Type B pancreatic cell (in vitro differentiated cells): ENCODE measurements around the gene SPINT2. TPM values are rescaled to one million over a fixed set of nuclear protein-coding genes. Genes with fewer than 3 reads are reported as not detected.

ENCODE experiments used
- DNase-seq: peaks from one replicate; pipeline ENCODE4 v3.0.0; 2021; ENCODE audit warnings: mixed read lengths; ENCODE audit not compliant: unreplicated experiment; ENCODE audit errors: extremely low spot score
- H3K27ac Mint-ChIP-seq: 2 replicates; pipeline ENCODE4 v1.8.0; 2021; ENCODE audit warnings: mild to moderate bottlenecking, mixed read lengths
- H3K27me3 Mint-ChIP-seq: 2 replicates; pipeline ENCODE4 v1.8.0; 2021; ENCODE audit warnings: mixed read lengths
- H3K36me3 Mint-ChIP-seq: 2 replicates; pipeline ENCODE4 v1.8.0; 2021; ENCODE audit warnings: mixed read lengths
- H3K4me1 Mint-ChIP-seq: one replicate; pipeline ENCODE4 v1.8.0; 2021; ENCODE audit warnings: mixed read lengths; ENCODE audit not compliant: unreplicated experiment
- H3K4me3 Mint-ChIP-seq: 2 replicates; pipeline ENCODE4 v1.8.0; 2021; ENCODE audit warnings: mild to moderate bottlenecking, mixed read lengths
- H3K9me3 Mint-ChIP-seq: 2 replicates; pipeline ENCODE4 v1.8.0; 2021; ENCODE audit warnings: mixed read lengths
- CTCF ChIP-seq: fragments of 200-600 bp; sonication (generic); conservative IDR thresholded peaks from 2 replicates; pipeline ENCODE4 v1.5.0; 2021; ENCODE audit warnings: antibody characterized with exemption, mild to moderate bottlenecking
- total RNA-seq: library from RNA; stranded (reverse); gene quantifications from 2 replicates; pipeline ENCODE4 v1.2.1, GENCODE V29; 2021; ENCODE audit warnings: low replicate concordance

SPINT2 gene
- total RNA-seq, 1 donor from 2014 or later, result 243 TPM

- peaks cover 3% of the 10 kb centered on the region for H3K36me3 Mint-ChIP-seq
- H3K4me1 Mint-ChIP-seq, result peaks cover 3% of the 10 kb centered on the region
- H3K27ac Mint-ChIP-seq, result peak within 1 kb of the TSS; percentile 75
Measured at GRCh38 chr19:38315657-38316476, 51.5 kb downstream of the SPINT2 start, which contains the start of gene YIF1B. Gene YIF1B, minus strand, starts transcription at chr19:38315947. Its CDS starts 30 bp downstream, at chr19:38315917.

GRCh38 chr19:38316477-38317067 is 52.2 kb downstream of the SPINT2 start:
- peaks cover 3% of the 10 kb centered on the region for H3K4me1 Mint-ChIP-seq
- H3K9me3 Mint-ChIP-seq, result no peaks in the 10 kb centered on the region
- no peak for TF ChIP-seq CTCF
- DNase-seq, result no peak
- H3K36me3 Mint-ChIP-seq, result peaks cover 3% of the 10 kb centered on the region
- H3K27me3 Mint-ChIP-seq, result peaks cover 44% of the 10 kb centered on the region
- H3K27ac Mint-ChIP-seq, result peak overlapping the region; percentile 75
- peak overlapping the region; percentile 92 for H3K4me3 Mint-ChIP-seq

More at GRCh38 chr19:38315657-38316476, 51.5 kb downstream of the SPINT2 start, which contains the start of gene YIF1B:
- Mint-ChIP-seq H3K4me3 (peak within 1 kb of the TSS; percentile 92), H3K9me3 (no peaks in the 10 kb centered on the region), H3K27me3 (peaks cover 37% of the 10 kb centered on the region)
- DNase-seq, result peak; percentile 95
- TF ChIP-seq CTCF, result no peak

- Mint-ChIP-seq H3K27me3 (peaks cover 50% of the 10 kb centered on the region), H3K36me3 (peaks cover 6% of the 10 kb centered on the region), H3K27ac (no peak overlapping the region), H3K4me3 (peak overlapping the region; percentile 29), H3K9me3 (no peaks in the 10 kb centered on the region), H3K4me1 (peaks cover 3% of the 10 kb centered on the region)
- TF ChIP-seq CTCF, result no peak
- no peak for DNase-seq
Measured at GRCh38 chr19:38317104-38317612, 52.8 kb downstream of the SPINT2 start.

GRCh38 chr19:38318660-38319059 is 54.3 kb downstream of the SPINT2 start:
- Mint-ChIP-seq H3K27me3 (peaks cover 56% of the 10 kb centered on the region), H3K4me1 (peaks cover 3% of the 10 kb centered on the region), H3K9me3 (no peaks in the 10 kb centered on the region), H3K4me3 (peak overlapping the region; percentile 84), H3K36me3 (peaks cover 5% of the 10 kb centered on the region), H3K27ac (peak overlapping the region; percentile 21)
- DNase-seq, result no peak
- no peak for TF ChIP-seq CTCF

GRCh38 chr19:38319421-38320258 is 55.3 kb downstream of the SPINT2 start, which contains the start of gene KCNK6:
Gene KCNK6, plus strand, starts transcription at chr19:38319845. Its CDS starts 106 bp downstream, at chr19:38319951.
- H3K4me1 Mint-ChIP-seq, result peaks cover 3% of the 10 kb centered on the region
- H3K27ac Mint-ChIP-seq, result peak within 1 kb of the TSS; percentile 64
- peak within 1 kb of the TSS; percentile 84 for H3K4me3 Mint-ChIP-seq
- no peak for DNase-seq
- TF ChIP-seq CTCF, result no peak
- no peaks in the 10 kb centered on the region for H3K9me3 Mint-ChIP-seq
- peaks cover 56% of the 10 kb centered on the region for H3K27me3 Mint-ChIP-seq
- peaks cover 5% of the 10 kb centered on the region for H3K36me3 Mint-ChIP-seq
